ENCODE data around the gene APH1B. TPM values are rescaled to one million over a fixed set of nuclear protein-coding genes. Genes with fewer than 3 reads are reported as not detected.
"Not testable (repeated sequence)": the region's sequence is repeated elsewhere in the genome, so short reads cannot be mapped to it uniquely, and the experiment has no call there.

Gene APH1B
- total RNA-seq, 1 donor from 2014 or later: 12.7 TPM

DNA sequence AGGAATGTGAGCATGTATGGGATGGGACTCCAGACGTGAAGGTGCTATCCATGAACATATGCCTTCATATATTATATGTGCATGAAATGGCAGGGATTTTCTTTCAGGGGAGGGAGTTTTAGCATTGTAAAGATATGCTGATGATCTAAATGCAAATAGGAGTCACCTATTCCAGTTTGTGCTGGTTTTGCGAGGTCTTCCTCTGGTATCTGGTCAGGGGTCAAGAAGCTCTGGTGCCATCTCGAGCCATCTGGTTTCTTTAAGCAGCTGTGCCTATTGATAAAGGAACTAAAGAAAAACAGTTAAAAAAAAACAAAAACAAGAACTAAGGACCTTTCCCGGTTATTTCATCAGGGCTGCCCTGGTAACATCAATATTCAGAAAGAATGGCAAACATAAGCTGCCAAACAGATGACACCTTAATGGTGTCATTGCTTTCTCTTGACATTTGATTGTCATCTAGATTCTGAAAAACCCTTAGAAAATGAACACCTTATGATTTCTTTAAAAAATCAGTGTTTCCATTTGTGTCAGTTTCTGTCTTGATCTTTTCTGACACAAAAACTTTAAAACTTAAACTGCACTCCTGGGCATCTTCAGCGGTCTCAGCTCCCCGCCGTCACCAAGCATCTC lies 22.7 kb downstream of the APH1B start:
- DNase-seq: no peak

GRCh38 chr15:63301088-63301487 lies 23.7 kb downstream of the APH1B start:
- no peak for DNase-seq

DNA sequence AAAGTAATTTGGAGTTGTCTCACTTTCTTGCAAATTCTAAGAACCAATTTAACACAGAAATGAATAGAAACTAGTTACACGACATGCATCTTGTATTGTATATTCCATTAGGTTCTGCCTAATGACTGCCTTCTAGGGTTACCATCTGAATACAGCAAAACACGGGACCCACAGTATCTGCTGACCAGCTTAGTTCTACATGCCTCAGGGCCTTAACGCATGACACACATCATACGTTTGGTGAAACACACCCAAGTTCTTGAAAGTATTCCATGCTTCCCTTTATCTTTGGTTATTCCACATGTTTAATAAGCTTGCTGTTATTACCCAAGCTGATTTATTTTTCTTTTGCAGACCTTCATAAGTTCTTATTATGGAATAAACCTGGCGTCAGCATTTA lies 27.9 kb downstream of the APH1B start:
- no peak for DNase-seq

DNA sequence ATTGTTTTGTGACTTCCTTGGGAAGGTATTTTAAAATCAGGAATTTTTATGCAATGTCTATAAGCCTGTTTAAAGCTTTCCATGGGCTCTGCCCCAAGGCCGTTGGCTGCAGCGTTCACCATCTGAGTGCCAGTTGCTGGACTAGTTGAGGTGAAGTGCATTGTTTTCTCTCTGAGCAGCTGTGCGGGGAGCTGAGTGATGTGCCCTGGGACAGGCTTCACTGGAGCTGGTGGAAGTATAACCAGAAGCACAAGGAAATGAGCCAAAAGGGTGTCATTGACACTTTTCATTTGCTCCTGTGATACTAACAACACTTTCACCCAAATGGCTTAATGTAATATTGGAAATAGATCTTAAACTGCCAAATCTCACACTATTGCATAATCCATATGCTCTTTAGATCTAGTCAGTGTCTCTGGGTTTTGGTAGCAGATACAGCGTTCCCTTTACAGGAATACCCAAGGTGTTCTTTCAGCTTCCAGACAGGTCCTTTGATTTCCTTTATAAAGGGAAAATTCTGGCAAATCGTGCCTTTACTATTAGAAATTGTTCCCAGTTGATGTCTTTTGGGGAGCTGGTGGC lies 29.2 kb downstream of the APH1B start:
- peak; percentile 56 for DNase-seq

- DNase-seq: no peak
Observed at GRCh38 chr15:63308491-63308890, 31.1 kb downstream of the APH1B start.

DNA sequence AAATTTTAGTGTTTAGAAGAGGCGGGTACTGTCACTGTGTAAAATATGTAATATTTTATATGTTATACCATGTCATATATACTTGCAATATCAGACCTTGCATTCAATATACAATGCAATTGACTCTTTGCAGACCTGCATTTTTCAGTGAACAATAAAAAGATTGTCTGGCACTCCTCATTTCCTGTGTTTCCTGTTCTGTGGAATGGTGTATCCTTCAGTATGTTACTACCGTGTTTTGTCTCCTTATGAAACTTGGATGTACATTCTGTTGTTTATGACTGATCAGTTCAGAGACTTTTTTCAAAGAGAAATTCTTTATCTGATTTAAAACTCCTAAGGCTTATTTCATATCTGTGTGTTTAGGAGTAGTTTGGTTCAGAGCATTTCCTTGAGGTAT lies 31.5 kb downstream of the APH1B start:
- DNase-seq: no peak

DNA sequence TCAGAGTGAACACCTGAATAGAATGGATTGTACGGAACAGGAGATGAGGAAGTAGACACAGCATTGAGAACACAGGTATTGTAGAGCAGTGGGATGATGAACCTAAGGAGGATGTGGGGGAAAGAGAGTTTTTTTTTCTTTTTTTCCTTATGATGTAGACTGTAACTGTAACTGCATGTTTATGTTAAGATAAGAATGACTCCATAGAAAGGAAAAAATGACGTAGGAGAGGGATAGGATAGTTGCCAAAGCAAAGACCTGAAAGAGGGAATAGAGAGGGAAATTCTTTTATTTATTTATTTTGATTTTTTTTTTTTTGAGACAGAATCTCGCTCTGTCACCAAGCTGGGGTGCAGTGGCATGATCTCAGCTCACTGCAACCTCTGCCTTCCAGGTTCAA lies 33.2 kb downstream of the APH1B start:
- no peak for DNase-seq

DNA sequence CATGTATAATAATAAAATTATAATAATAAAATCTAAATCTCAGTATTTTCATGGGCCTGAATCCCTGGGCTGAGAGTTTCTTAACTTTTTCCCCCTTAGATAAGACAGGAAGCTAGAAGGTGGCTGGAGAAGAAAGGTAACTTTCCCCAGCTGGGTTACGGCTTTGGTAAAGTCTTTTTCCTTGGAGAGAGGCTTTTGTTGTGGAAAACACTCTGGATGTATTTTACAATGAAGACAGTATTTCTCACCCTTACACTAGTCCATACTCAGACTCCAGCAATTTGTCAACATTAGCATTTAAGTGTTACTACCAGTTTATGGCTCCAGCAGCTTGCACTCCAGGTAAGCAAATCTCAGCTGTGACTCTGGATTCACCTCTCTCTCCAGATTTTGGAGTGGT lies 34.9 kb downstream of the APH1B start:
- no peak for DNase-seq

DNA sequence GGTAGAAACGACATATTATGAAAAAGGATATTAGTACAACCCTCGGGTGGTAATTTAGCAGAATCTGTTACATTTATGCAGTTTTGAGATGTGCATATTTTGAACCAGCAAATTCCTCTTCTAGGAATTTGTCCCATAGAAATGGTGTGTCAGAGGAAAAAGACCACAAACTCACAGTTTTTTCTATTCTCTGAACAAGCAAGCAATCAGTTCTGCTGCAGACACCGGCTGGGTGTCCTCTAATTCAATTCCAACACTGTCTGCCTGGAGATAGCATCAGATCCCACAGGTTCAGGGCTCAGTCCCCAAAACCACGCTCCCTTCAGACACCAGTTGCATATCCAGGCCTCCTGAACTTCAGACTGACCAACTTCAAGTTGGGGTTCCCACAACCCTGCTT lies 36.4 kb downstream of the APH1B start:
- DNase-seq: no peak

GRCh38 chr15:63314409-63314808 lies 37.0 kb downstream of the APH1B start:
- no peak for DNase-seq

DNA sequence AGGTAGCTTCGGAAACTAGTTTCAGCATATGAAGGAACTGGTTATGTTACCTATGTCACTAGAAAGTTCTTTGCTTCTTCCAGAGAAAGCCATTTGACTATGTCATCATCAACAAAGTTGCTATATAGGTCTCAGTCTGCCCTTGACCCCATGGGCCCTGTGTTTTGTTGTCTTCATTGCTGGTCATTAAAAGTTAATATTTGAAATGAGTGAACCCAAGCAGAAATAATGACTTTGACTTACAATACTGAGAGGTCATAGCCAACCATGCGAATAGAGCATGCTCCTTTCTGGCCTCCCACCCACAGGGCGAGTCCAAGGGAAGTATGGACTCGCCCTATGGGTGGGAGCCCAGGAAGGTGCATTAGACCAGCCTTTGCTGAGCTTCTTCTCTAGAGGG lies 40.9 kb downstream of the APH1B start:
- no peak for DNase-seq

GRCh38 chr15:63319065-63319464 lies 41.7 kb downstream of the APH1B start:
- no peak for DNase-seq

GRCh38 chr15:63320446-63320845 lies 43.0 kb downstream of the APH1B start:
- DNase-seq: not testable (repeated sequence)

DNA sequence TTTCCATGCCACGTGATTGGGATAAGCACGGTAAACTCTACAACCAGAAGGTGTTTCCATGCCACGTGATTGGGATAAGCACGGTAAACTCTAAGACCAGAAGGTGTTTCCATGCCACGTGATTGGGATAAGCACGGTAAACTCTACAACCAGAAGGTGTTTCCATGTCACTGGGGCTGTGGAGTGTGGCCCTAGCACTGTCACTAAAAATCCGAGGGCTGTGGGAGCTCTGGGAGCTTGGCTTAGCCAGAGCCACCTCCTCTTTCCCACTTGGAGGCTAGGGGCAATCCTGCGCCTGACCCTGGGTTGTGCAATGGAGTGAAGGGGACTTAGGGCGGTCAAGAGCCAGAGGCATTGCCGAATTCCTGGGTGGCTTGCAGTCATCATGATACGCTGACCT lies 43.6 kb downstream of the APH1B start:
- not testable (repeated sequence) for DNase-seq

DNA sequence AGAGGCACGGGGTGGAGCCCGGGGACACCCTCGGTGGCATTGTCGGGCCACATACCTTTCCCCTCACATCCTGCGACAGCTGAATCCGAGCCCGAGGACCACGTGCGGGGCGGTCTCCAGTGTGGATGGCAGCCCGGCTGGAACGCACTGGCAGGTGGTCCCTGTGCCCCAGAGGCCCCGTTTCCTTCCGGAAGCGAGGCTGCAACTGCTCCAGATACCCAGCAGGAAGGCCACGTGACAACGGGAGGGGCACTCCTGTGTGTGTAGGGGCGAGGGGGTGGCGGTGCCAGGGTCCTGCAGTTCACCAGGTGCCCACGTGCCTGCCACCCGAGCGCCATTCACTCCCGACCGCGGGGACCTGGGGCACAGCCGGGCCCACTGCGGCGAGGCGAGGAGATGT lies 44.1 kb downstream of the APH1B start:
- no peak for DNase-seq

DNA sequence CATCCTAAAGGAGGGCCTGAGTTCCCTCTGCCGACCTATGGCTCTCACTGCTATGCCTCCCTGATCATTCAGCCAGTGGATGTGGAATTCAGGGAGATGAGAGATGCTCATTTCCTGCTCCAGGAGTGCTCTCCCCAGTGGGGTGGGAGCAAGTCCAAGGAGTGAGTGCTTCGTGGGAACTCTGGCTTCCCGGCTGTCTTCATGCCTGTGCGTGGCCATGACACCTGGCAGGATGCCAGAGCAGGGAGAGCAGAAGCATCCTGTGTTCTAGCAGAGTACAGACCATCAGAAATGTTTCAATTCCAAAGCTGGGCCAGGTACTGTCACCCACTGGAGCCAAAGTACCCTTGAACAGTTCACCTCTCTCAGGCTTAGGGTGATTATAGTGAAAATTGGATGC lies 45.1 kb downstream of the APH1B start:
- peak; percentile 45 for DNase-seq

GRCh38 chr15:63323798-63324563 lies 46.6 kb downstream of the APH1B start:
- DNase-seq: peak; percentile 41

GRCh38 chr15:63324770-63325169 lies 47.4 kb downstream of the APH1B start:
- DNase-seq: no peak

GRCh38 chr15:63327648-63328421 lies 50.4 kb downstream of the APH1B start:
- DNase-seq: no peak

DNA sequence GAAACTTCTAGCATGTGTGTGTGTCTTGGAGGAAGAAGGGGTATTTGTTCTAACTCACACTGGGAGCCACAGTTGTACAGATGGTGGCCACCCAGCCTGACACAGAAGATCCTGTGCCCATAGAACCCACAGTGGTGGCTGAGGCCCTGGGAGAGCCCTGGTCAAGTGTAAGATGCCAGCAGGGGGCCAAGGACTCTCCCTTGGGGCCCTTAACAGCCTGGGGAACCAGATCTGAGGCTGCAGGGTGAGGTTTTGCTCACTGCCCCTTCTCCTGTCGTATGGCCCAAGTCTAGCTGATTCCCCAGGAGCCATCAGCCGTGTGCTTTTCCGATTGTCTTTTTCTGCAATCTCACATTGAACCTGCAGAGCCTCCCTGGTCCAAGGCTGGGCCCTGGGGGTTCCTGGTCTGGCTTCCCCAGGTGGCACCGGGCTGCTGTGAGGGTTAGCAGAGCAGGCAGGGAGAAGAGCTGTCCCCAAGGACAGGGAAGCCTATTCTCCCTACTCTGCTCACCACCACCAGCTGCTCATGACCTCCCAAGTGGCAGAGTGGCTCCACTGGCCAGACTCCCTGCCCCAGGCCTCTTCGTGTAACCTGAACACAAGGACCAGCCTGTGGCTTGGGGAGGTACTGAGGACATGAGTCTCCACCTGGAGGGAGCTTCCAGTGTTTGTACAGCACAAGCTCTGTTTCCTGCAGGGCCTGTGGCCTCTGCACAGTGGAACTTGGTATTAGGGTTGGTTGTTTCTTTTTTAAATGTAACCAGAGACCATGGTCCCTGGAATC lies 52.4 kb downstream of the APH1B start:
- DNase-seq: no peak

DNA sequence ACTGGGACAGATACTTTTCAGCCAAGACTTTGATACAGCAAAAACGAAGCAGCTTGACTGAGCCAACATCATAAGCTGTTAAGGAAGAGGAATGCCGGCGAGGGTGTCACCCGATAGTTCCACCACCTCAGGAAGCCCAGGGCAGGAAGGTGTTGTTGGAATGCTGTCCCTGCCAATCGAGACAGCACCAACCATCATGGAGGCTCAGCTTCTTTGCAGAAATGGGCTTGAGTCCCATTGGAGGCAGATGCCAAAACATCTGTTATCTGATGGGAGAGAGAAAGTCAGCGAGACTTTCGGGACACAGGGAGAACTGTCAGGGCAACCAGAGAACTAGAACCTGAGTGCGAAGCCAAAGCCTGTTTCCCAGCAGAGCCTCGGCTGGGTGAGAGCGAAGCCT lies 53.5 kb downstream of the APH1B start:
- DNase-seq: no peak

GRCh38 chr15:63331456-63331855 lies 54.1 kb downstream of the APH1B start:
- no peak for DNase-seq
